ENCODE data around the gene SLC35F3. TPM values are rescaled to one million over a fixed set of nuclear protein-coding genes. Genes with fewer than 3 reads are reported as not detected.

Gene SLC35F3
- total RNA-seq, 6 experiments from 2014 or later, result not detected

- 61% methylated on average over 5 of the region's 7 CpGs for WGBS (ENCODE audit: insufficient coverage, low coverage, low lambda C conversion rate, missing lambda C conversion rate)
- Histone ChIP-seq H3K27ac (no peak overlapping the region), H3K4me1 (peaks cover 0 to 4% (median 0%) of the 10 kb centered on the region in 4 donors), H3K9me3 (no peaks in the 10 kb centered on the region), H3K4me3 (no peak overlapping the region), H3K36me3 (no peaks in the 10 kb centered on the region), H3K27me3 (no peaks in the 10 kb centered on the region)
- intact Hi-C loops (cut with DNase I), result loop anchor here in 1 of 2 donors (5.0 kb wide), 1 partner anchor 159 kb away; no protein-coding TSS in a partner anchor
- DNase-seq (no peak), ATAC-seq (no peak)
- TF ChIP-seq, protein P1, sequence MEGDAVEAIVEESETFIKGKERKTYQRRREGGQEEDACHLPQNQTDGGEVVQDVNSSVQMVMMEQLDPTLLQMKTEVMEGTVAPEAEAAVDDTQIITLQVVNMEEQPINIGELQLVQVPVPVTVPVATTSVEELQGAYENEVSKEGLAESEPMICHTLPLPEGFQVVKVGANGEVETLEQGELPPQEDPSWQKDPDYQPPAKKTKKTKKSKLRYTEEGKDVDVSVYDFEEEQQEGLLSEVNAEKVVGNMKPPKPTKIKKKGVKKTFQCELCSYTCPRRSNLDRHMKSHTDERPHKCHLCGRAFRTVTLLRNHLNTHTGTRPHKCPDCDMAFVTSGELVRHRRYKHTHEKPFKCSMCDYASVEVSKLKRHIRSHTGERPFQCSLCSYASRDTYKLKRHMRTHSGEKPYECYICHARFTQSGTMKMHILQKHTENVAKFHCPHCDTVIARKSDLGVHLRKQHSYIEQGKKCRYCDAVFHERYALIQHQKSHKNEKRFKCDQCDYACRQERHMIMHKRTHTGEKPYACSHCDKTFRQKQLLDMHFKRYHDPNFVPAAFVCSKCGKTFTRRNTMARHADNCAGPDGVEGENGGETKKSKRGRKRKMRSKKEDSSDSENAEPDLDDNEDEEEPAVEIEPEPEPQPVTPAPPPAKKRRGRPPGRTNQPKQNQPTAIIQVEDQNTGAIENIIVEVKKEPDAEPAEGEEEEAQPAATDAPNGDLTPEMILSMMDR (IDR thresholded peaks at IDR 0.05), result no peak
- no peak for TF ChIP-seq POLR2A (IDR thresholded peaks at IDR 0.05)
Measured at GRCh38 chr1:234311414-234311813, 406.9 kb downstream of the SLC35F3 start.

GRCh38 chr1:234313171-234313570 is 408.7 kb downstream of the SLC35F3 start:
- H3K36me3 ChIP-seq, result no peaks in the 10 kb centered on the region

GRCh38 chr1:234315091-234315541 is 410.6 kb downstream of the SLC35F3 start:
- Histone ChIP-seq H3K36me3 (no peaks in the 10 kb centered on the region), H3K4me1 (peaks cover 0 to 5% (median 2%) of the 10 kb centered on the region in 4 donors), H3K9me3 (no peaks in the 10 kb centered on the region), H3K4me3 (no peak overlapping the region), H3K27me3 (no peaks in the 10 kb centered on the region), H3K27ac (peak overlapping the region in 1 of 3 donors; percentile 27)
- TF ChIP-seq, protein P1 (IDR thresholded peaks at IDR 0.05), result no peak
- TF ChIP-seq POLR2A (IDR thresholded peaks at IDR 0.05), result no peak
- intact Hi-C loops (cut with DNase I), result no loop called here
- DNase-seq (no peak), ATAC-seq (peak in 2 of 4 donors; percentile 23 to 42)
- 75% methylated on average over 6 of the region's 6 CpGs for WGBS (ENCODE audit: insufficient coverage, low coverage, low lambda C conversion rate, missing lambda C conversion rate)

More at GRCh38 chr1:234313171-234313570, 408.7 kb downstream of the SLC35F3 start:
- Histone ChIP-seq H3K4me3 (no peak overlapping the region), H3K27ac (no peak overlapping the region), H3K27me3 (no peaks in the 10 kb centered on the region), H3K4me1 (peaks cover 0 to 4% (median 0%) of the 10 kb centered on the region in 4 donors), H3K9me3 (no peaks in the 10 kb centered on the region)
- ATAC-seq (no peak), DNase-seq (no peak)
- 100% methylated on average over 3 of the region's 4 CpGs for WGBS (ENCODE audit: insufficient coverage, low coverage, low lambda C conversion rate, missing lambda C conversion rate)
- no peak for TF ChIP-seq POLR2A (IDR thresholded peaks at IDR 0.05)
- TF ChIP-seq, protein P1 (IDR thresholded peaks at IDR 0.05), result no peak
- intact Hi-C loops (cut with DNase I), result loop anchor here in 1 of 2 donors (5.0 kb wide), 1 partner anchor 161 kb away; no protein-coding TSS in a partner anchor

- Histone ChIP-seq H3K4me1 (peaks cover 0 to 10% (median 4%) of the 10 kb centered on the region in 4 donors), H3K36me3 (no peaks in the 10 kb centered on the region), H3K9me3 (no peaks in the 10 kb centered on the region), H3K27ac (no peak overlapping the region), H3K4me3 (no peak overlapping the region), H3K27me3 (no peaks in the 10 kb centered on the region)
- no peak for DNase-seq
- intact Hi-C loops (cut with DNase I), result no loop called here
- ATAC-seq, result no peak
- 72% methylated on average over 3 of the region's 3 CpGs for WGBS (ENCODE audit: insufficient coverage, low coverage, low lambda C conversion rate, missing lambda C conversion rate)
- TF ChIP-seq, protein P1 (IDR thresholded peaks at IDR 0.05), result no peak
- TF ChIP-seq POLR2A (IDR thresholded peaks at IDR 0.05), result no peak
Measured at GRCh38 chr1:234315588-234315987, 411.1 kb downstream of the SLC35F3 start.

Measured in right lobe of liver (tissue), 6 donors.